Vagina (tissue), 2 donors: ENCODE data around the gene CDH4. TPM values are rescaled to one million over a fixed set of nuclear protein-coding genes. Genes with fewer than 3 reads are reported as not detected.

Experiments used
- DNase-seq, 2 donors: peaks; one replicate each; pipeline ENCODE4 v3.0.0-alpha.2; 2017; ENCODE audit errors: extremely low spot score in 2 of 2
- H3K27ac ChIP-seq: fragments of 200-600 bp; sonication (generic); one replicate; pipeline ENCODE4 v1.5.1; 2019
- H3K27me3 ChIP-seq: fragments of 200-600 bp; sonication (generic); one replicate; pipeline ENCODE4 v1.5.1; 2019
- H3K36me3 ChIP-seq, 2 donors: fragments of 200-600 bp; sonication (generic); one replicate each; pipeline ENCODE4 v1.5.1; 2017 to 2019
- H3K4me1 ChIP-seq: fragments of 200-600 bp; sonication (generic); one replicate; pipeline ENCODE4 v1.5.1; 2019
- H3K4me3 ChIP-seq, 2 donors: fragments of 200-600 bp; sonication (generic); 1 replicate in 1 of 2; 2 replicates in 1 of 2; pipeline ENCODE4 v1.5.1; 2016 to 2019
- H3K9me3 ChIP-seq: fragments of 200-600 bp; sonication (generic); one replicate; pipeline ENCODE4 v1.5.1; 2019
- POLR2A ChIP-seq, 2 donors: fragments of 450-650 bp; IDR thresholded peaks; one replicate each; pipeline ENCODE4 v1.6.1; 2017; ENCODE audit warnings: antibody characterized with exemption in 2 of 2, mild to moderate bottlenecking in 2 of 2, moderate library complexity in 2 of 2
- POLR2AphosphoS5 ChIP-seq, 2 donors: sonication (generic); formaldehyde crosslinking; IDR thresholded peaks; one replicate each; pipeline ENCODE4 v1.9.0; 2017; ENCODE audit warnings: antibody characterized with exemption in 2 of 2, mild to moderate bottlenecking in 2 of 2, low read depth in 1 of 2; ENCODE audit not compliant: insufficient read depth in 1 of 2
- intact Hi-C: fragments of 100-400 bp; cut with DNase I; formaldehyde crosslinking; loops from one replicate; pipeline ENCODE4 v1.15.1; 2023
- total RNA-seq: library from RNA; depleted of rRNA; stranded (reverse); fragments of >200 nt; gene quantifications from one replicate; pipeline ENCODE4 v1.2.3, GENCODE V29; 2016
- TF ChIP-seq, protein P1 (sequence below), 3 experiments: fragments of 450-650 bp in 2 of 3; fragments of 200-600 bp in 1 of 3; sonication (generic) in 1 of 3; IDR thresholded peaks; one replicate each; pipeline ENCODE4 v1.5.1; 2017 to 2019; ENCODE audit warnings: antibody characterized with exemption in 3 of 3, mild to moderate bottlenecking in 2 of 3, moderate library complexity in 2 of 3

The CDH4 gene
- total RNA-seq, 1 donor from 2014 or later: 0.25 TPM

DNA sequence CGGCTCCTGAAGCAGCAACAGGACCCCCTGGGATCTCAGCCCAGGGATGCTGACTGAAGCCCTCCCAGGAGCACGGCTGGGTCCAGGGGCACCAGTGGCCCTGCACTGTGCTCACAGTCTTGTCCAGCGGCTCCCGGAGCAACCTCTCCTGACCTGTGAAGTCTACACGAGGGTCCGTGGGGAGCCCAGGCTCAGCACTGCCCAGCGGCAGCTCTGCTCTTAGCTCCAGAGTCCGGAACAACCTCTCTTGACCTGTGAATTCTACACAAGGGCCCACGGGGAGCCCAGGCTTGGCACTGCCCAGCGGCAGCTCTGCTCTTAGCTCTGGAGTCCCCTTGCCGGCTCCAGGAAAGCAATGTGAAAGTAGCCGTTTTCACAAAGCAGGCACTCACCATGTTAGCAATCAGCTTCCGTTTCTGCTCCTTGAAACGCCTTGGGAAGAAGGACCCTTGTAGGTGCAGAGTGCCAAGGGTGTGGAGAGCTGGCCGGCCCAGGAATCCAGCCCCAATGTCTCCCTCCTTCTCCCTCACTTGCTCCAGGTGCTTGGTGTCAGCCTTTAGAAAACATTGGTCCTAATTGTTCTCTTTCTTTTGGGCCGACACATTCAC lies 310.9 kb downstream of the CDH4 start:
- Histone ChIP-seq H3K36me3 (no peaks in the 10 kb centered on the region), H3K9me3 (no peaks in the 10 kb centered on the region), H3K4me3 (no peak overlapping the region), H3K27me3 (no peaks in the 10 kb centered on the region), H3K27ac (no peak overlapping the region), H3K4me1 (no peaks in the 10 kb centered on the region)
- DNase-seq: no peak
- intact Hi-C loops: no loop called here
- TF ChIP-seq POLR2A (IDR thresholded peaks at IDR 0.05) (no peak), POLR2AphosphoS5 (IDR thresholded peaks at IDR 0.05; ENCODE audit: insufficient read depth in 1 of 2, low read depth in 1 of 2) (no peak)
- TF ChIP-seq, protein P1, sequence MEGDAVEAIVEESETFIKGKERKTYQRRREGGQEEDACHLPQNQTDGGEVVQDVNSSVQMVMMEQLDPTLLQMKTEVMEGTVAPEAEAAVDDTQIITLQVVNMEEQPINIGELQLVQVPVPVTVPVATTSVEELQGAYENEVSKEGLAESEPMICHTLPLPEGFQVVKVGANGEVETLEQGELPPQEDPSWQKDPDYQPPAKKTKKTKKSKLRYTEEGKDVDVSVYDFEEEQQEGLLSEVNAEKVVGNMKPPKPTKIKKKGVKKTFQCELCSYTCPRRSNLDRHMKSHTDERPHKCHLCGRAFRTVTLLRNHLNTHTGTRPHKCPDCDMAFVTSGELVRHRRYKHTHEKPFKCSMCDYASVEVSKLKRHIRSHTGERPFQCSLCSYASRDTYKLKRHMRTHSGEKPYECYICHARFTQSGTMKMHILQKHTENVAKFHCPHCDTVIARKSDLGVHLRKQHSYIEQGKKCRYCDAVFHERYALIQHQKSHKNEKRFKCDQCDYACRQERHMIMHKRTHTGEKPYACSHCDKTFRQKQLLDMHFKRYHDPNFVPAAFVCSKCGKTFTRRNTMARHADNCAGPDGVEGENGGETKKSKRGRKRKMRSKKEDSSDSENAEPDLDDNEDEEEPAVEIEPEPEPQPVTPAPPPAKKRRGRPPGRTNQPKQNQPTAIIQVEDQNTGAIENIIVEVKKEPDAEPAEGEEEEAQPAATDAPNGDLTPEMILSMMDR (IDR thresholded peaks at IDR 0.05): no peak

DNA sequence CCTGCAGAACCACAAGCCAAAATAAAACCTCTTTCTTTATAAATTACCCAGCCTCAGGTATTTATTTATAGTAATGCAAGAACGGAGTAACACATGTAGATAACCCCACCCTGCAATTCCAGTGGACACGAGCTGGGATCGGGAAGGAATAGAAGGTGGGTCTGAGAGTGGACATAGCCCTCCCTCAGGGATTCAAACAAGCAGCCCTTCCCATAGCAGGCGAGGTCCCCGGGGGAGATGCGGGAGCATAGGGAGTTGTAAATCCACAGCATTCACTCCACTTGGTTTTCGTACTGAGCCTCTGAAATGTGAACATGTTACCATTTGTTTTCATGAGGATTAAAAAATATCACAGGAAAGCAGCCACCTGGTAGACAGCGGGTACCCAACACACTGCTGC lies 312.6 kb downstream of the CDH4 start:
- Histone ChIP-seq H3K4me3 (no peak overlapping the region), H3K27ac (no peak overlapping the region), H3K4me1 (no peaks in the 10 kb centered on the region), H3K27me3 (no peaks in the 10 kb centered on the region), H3K9me3 (no peaks in the 10 kb centered on the region), H3K36me3 (no peaks in the 10 kb centered on the region)
- intact Hi-C loops: no loop called here
- no peak for DNase-seq
- TF ChIP-seq, protein P1 (IDR thresholded peaks at IDR 0.05): no peak
- TF ChIP-seq POLR2A (IDR thresholded peaks at IDR 0.05) (no peak), POLR2AphosphoS5 (IDR thresholded peaks at IDR 0.05; ENCODE audit: insufficient read depth in 1 of 2, low read depth in 1 of 2) (no peak)

DNA sequence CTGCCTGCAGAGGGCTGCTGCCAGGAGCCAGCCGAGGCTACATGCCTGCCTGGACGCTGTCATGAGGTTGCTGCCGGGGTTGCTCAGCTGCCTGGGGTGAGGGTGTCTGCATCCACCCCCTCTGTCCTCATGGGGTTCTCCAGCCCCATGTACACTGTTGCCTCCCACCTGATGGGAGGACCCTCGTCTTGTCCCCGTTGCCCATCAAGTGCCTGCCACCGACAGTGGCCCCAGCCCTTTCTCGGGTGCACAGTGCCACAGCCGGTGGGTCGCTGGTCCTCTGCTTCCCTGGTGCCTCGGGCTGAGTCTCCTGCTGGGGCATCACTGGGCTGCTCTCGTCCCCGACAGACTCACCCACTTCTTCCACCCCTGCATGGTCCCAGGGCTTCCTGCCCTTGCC lies 313.7 kb downstream of the CDH4 start:
- TF ChIP-seq, protein P1 (IDR thresholded peaks at IDR 0.05): no peak
- TF ChIP-seq POLR2A (IDR thresholded peaks at IDR 0.05): no peak
- TF ChIP-seq POLR2AphosphoS5 (IDR thresholded peaks at IDR 0.05; ENCODE audit: insufficient read depth in 1 of 2, low read depth in 1 of 2): no peak
- no peak overlapping the region for H3K4me3 ChIP-seq
- H3K27me3 ChIP-seq: no peaks in the 10 kb centered on the region
- no peak overlapping the region for H3K27ac ChIP-seq
- DNase-seq: no peak
- no peaks in the 10 kb centered on the region for H3K9me3 ChIP-seq
- intact Hi-C loops: no loop called here
- no peaks in the 10 kb centered on the region for H3K4me1 ChIP-seq
- H3K36me3 ChIP-seq: no peaks in the 10 kb centered on the region

DNA sequence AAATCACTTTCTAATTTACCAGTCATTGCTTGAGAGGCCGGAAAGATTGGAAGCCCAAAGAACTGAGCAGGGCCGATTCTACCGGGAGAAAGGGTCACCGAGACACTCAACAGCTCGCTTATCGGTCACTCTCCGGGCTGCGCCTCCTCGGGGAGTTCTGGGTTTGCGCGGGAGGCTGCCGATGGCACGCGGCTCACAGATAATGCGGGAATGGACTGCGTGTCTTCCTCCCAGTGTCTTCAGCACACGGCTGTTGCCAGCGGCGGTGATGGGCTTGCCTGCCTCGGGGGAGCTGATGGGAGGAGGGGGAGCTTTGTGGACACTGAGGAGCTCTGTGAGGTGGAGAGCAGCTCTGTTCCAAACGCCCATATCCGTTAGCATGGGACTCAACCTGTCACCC lies 314.6 kb downstream of the CDH4 start:
- Histone ChIP-seq H3K27ac (no peak overlapping the region), H3K4me1 (no peaks in the 10 kb centered on the region), H3K9me3 (no peaks in the 10 kb centered on the region), H3K27me3 (no peaks in the 10 kb centered on the region), H3K4me3 (no peak overlapping the region), H3K36me3 (no peaks in the 10 kb centered on the region)
- no peak for DNase-seq
- TF ChIP-seq, protein P1 (IDR thresholded peaks at IDR 0.05): no peak
- no peak for TF ChIP-seq POLR2AphosphoS5 (IDR thresholded peaks at IDR 0.05; ENCODE audit: insufficient read depth in 1 of 2, low read depth in 1 of 2)
- intact Hi-C loops: no loop called here

DNA sequence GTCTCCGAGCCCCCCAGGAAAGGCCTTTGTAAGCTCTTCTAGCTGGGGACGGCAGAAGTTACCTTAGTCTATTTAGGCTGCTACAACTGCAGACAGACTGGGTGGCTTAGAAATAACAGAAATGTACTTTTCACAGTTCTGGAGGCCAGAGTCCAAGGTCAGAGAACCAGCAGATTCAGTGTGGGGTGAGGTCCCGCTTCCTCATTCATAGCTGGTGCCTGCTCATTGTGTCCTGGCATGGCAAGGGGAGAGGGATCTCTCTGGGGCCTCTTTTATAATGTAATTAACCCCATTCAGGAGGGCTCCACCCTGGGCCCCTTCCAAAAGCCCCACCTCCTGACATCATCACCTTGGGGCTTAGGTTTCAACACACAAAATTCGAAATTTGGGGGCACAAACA lies 315.1 kb downstream of the CDH4 start:
- H3K27ac ChIP-seq: no peak overlapping the region
- H3K9me3 ChIP-seq: no peaks in the 10 kb centered on the region
- no peak for TF ChIP-seq POLR2AphosphoS5 (IDR thresholded peaks at IDR 0.05; ENCODE audit: insufficient read depth in 1 of 2, low read depth in 1 of 2)
- TF ChIP-seq, protein P1 (IDR thresholded peaks at IDR 0.05): no peak
- no peak for TF ChIP-seq POLR2A (IDR thresholded peaks at IDR 0.05)
- no peak overlapping the region for H3K4me3 ChIP-seq
- no peaks in the 10 kb centered on the region for H3K27me3 ChIP-seq
- no peak for DNase-seq
- intact Hi-C loops: no loop called here
- no peaks in the 10 kb centered on the region for H3K4me1 ChIP-seq
- no peaks in the 10 kb centered on the region for H3K36me3 ChIP-seq
